Hepatocyte (in vitro differentiated cells): Measurements from ENCODE around the gene AK2.

Experiments used
- CTCF ChIP-seq: fragments of 200-600 bp; sonication (generic); IDR thresholded peaks from 2 replicates; pipeline ENCODE4 v1.5.1; 2016; ENCODE audit warnings: antibody characterized with exemption, mild to moderate bottlenecking; ENCODE audit not compliant: poor library complexity
- EZH2 ChIP-seq: fragments of 200-600 bp; sonication (generic); IDR thresholded peaks from 2 replicates; pipeline ENCODE4 v1.6.1; 2016; ENCODE audit warnings: antibody characterized with exemption, mild to moderate bottlenecking, borderline replicate concordance

DNA sequence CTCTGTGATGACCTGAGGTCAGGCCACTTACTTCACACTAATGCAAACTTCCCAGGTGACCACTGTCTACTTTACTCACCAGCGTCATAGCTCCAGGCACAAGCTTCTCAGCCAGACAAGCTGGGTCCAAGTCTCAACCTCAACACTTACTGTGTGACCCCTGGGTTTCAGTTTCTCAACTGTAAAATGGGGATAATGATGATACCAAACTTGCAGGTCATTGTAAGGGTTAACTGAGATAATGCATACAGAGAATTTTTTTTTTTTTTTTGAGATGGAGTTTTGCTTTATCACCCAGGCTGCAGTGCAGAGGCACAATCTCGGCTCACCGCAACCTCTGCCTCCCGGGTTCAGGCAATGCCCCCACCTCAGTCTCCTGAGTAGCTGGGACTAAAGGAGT, 34.7 kb downstream of the AK2 start:
- TF ChIP-seq EZH2 (no peak), CTCF (no peak)
